ENCODE measurements around the gene CFAP251.
"Not testable (repeated sequence)": the region's sequence is repeated elsewhere in the genome, so short reads cannot be mapped to it uniquely, and the experiment has no call there.

CFAP251 gene

DNA sequence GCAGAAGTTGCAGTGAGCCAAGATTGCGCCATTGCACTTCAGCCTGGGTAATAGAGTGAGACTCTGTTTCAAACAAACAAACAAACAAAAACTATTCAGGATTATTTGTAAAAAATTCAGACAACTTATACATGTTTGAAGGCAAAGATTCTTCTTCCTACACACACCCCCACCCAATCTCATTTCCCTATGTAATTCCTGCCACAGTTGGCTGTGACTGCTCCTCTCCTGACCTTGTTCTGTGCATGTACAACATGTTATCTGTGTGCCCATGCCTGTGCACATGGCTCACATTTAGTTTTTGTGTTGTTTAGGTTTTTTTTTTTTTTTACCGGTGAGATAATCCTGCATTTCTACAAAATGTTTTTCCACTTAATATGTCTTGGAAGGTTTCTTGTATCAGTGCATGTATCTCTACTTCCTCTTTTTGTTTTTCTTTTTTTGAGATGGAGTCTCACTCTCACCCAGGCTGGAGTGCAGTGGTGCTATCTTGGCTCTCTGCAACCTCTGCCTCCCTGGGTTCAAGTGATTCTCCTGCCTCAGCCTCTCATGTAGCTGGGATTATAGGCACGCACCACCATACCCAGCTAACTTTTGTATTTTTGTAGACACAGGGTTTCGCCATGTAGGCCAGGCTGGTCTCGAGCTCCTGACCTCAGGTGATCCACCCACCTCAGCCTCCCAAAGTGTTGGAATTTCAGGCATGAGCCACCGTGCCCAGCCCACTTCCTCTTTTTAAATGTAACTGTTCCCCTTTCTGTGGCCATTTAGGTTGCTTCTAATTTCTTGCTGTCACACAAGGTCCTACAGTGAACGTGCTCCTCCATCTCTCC, 8.7 kb downstream of the CFAP251 start:
- no peak for TF ChIP-seq CTCF (IDR thresholded peaks at IDR 0.05; ENCODE audit: borderline replicate concordance, insufficient read depth, low read depth, low read length)
- H3K4me3 ChIP-seq (ENCODE audit: low read depth, low read length): no peak overlapping the region

- H3K4me3 ChIP-seq (ENCODE audit: low read depth, low read length): no peak overlapping the region
- no peak for TF ChIP-seq CTCF (IDR thresholded peaks at IDR 0.05; ENCODE audit: borderline replicate concordance, insufficient read depth, low read depth, low read length)
These were observed 9.4 kb downstream of the CFAP251 start for GRCh38 chr12:121927813-121928212.

GRCh38 chr12:121929545-121929944, 11.2 kb downstream of the CFAP251 start:
- H3K4me3 ChIP-seq (ENCODE audit: low read depth, low read length): not testable (repeated sequence)

DNA sequence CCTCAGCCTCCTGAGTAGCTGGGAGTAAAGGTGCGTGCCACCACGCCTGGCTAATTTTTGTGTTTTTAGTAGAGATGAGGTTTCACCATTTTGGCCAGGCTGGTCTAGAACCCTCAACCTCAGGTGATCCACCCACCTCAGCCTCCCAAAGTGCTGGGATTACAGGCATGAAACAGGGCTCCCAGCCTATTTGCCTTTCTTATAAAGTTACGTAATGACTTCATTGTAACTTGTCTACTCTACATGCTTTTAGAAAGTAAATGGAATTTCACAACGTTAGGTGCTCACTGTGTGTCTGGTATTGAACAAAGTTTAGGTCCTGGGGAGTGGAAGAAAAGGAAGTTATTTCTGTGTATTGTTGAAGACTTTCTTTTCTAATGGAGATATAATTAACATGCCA, 12.5 kb downstream of the CFAP251 start:
- TF ChIP-seq CTCF (IDR thresholded peaks at IDR 0.05; ENCODE audit: borderline replicate concordance, insufficient read depth, low read depth, low read length): no peak
- no peak overlapping the region for H3K4me3 ChIP-seq (ENCODE audit: low read depth, low read length)

DNA sequence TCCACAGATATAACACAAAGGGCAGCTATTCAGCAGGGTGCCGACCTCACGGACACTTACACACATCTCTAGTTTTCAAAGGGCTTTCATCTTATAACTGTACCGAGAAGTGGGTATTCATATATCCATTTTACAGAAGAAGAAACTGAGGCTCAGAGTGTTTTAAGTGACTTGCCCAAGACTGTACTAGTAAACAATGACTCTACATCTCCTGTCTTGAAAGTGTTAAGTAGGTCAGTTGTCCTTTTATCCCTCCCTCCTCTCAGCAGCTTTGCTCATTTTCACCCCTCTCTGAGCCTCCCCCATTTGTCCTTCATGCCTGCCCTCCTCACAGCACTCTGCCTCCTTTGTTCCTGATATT, 13.8 kb downstream of the CFAP251 start:
- no peak overlapping the region for H3K4me3 ChIP-seq (ENCODE audit: low read depth, low read length)
- no peak for TF ChIP-seq CTCF (IDR thresholded peaks at IDR 0.05; ENCODE audit: borderline replicate concordance, insufficient read depth, low read depth, low read length)

DNA sequence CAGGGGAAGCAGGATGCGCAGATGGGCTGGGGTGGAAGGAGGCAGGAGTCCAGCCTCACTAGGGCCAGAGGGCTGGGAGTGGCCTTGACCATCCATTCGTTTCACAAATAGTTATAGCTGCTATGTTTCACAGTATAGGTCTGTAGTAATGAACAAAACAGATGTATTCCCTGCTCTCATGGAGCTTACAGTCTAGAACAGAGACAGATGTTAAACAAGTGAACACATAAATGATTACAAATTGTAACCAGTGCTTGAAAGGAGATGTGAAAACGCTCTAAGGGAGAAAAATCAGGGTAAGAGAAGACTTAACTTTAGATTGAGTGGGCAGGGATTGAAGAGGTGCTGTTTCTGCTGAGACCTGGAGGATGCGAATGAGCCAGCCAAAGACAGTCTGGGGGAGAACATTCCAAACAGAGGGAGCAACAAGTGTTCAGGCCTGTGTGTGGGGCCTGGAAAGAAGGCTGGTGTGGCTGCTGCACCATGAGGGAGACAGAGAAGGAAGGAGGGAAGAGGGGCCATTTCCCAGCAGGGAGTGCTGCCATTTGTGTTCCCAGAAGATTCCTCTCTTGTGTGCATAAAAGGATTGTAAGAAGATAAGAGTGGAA, 14.6 kb downstream of the CFAP251 start:
- no peak overlapping the region for H3K4me3 ChIP-seq (ENCODE audit: low read depth, low read length)
- no peak for TF ChIP-seq CTCF (IDR thresholded peaks at IDR 0.05; ENCODE audit: borderline replicate concordance, insufficient read depth, low read depth, low read length)

DNA sequence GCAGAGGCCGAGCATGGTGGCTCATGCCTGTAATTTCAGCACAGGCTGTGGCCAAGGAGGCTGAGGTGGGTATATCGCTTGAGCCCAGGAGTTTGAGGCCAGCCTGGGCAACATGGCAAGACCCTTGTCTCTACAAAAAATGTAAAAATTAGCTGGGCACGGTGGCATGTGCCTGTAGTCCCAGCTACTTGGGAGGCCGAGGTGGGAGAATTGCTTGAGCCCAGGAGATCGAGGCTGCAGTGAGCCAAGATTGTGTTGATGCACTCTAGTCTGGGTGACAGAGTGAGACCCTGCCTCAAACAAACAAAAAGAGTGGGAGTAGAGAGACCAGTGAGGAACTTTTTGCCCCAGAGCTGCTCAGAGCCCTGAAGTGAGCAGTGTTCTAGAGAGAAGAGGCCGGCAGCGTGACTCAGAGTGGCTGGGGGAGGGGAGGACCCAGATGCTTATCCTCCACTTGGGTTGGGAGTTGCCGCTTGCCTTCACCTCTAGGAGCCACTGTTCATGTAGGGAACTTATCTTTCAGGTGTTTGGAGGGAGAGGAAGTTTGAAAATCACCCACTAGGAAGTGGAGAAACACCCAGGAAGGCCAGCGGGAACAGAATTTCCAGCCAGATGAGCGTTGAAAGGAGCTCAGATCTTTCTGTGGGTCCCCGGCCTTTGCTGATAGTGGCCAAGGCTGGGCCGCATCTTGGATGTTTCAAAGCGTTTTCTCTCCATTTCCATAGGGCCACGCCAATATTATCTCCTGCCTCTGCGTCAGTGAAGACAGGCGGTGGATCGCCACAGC, 15.3 kb downstream of the CFAP251 start:
- TF ChIP-seq CTCF (IDR thresholded peaks at IDR 0.05; ENCODE audit: borderline replicate concordance, insufficient read depth, low read depth, low read length): no peak

More for the DNA sequence above, 15.3 kb downstream of the CFAP251 start:
- H3K4me3 ChIP-seq (ENCODE audit: low read depth, low read length): no peak overlapping the region

Data from GM12875 (cell line).